ENCODE results near the gene ERC2.

The ERC2 gene

DNA sequence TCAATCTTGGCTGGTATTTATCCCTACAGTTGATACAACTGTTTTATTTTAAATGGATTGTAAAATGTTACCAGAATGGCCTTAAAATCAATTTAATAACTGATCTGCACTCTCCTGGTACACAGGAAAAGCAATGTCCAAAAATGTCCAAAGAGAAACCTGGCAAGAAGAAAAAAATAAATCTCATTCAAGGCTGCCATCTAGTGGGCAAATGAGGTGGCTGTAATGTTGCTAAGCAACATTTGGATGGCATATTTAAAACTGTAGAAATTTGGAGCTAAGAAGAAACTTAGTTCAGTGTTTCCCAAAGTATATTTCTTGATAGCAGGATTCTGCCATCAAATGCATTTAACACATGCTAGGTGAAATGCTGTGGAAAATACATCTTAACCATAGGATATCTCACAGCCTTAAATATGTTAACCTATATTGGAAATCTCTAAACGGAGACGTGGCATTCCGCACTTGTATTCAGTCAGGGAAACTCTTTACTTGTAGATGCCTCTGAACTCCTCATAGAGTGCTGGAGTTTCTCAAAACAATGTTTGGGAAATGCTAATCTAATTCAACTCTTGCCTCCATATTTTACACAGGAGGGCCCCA, 216.8 kb downstream of the ERC2 start:
- DNase-seq (ENCODE audit: low spot score): no peak

- DNase-seq (ENCODE audit: low spot score): no peak
Observed at GRCh38 chr3:56248021-56248420, 220.2 kb downstream of the ERC2 start.

- no peak for DNase-seq (ENCODE audit: low spot score)
Observed at GRCh38 chr3:56238299-56238698, 230.0 kb downstream of the ERC2 start.

DNA sequence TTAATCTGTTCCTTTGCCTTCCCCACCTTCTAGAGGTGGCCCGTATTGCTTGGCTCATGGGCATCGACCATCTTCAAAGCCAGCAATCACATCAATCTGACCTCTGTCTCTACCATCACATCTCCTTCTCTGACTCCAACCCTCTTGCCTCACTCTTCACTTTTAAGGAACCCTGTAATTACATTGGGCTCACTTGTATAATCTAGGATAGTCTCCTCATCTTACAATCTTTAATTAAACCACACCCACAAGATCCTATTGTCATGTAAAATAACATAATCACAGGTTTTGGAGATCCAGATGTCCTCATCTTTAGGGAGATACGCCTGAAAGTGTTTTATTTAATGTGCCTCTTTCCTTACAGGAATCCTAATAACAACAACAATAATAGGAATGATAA, 234.5 kb downstream of the ERC2 start:
- DNase-seq (ENCODE audit: low spot score): no peak

GRCh38 chr3:56229311-56229710, 239.0 kb downstream of the ERC2 start:
- no peak for DNase-seq (ENCODE audit: low spot score)

DNA sequence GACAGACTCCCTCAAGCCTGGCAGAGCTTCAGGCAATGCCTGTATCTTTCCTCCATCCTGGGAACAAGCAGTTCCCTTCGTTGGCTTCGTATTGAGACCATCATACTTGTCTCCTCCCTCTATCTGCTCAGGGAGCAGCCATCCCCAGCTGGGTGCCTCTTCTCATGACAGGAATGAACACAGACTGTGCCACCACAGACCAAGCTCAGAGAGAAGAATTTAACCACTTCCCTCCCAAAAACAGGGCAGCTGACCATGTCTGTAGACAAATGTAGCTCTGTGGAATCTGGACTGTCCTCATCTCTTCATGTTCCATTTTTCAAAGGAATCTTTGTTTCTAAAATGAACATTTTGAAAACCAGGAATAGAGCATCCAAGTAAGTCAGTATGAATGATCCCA, 245.4 kb downstream of the ERC2 start:
- DNase-seq (ENCODE audit: low spot score): no peak

- no peak for DNase-seq (ENCODE audit: low spot score)
Observed at GRCh38 chr3:56219894-56220805, 248.1 kb downstream of the ERC2 start.

- DNase-seq (ENCODE audit: low spot score): no peak
Observed at GRCh38 chr3:56209982-56210751, 258.1 kb downstream of the ERC2 start.

- no peak for DNase-seq (ENCODE audit: low spot score)
Observed at GRCh38 chr3:56207922-56208321, 260.3 kb downstream of the ERC2 start.

GRCh38 chr3:56205406-56205805, 262.9 kb downstream of the ERC2 start:
- DNase-seq (ENCODE audit: low spot score): no peak

DNA sequence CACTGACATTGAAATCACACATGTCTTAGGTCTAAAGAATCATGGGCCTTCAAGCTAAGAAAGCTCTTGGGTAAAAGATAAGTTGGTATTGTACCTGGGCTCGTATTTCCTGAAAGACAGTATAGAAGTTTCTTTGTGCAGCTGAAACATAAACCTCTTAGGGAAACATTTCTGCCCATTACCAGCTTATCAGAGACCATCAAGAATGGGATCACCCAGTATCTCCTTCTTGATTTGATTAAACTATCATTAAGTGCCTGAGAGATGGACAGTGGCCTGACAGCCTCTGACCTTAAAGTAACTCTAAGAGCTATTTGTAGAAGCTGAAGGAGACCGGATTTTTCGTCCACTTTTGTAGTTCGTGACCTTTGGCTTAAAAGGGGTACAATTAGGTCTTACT, 265.3 kb downstream of the ERC2 start:
- DNase-seq (ENCODE audit: low spot score): no peak

DNA sequence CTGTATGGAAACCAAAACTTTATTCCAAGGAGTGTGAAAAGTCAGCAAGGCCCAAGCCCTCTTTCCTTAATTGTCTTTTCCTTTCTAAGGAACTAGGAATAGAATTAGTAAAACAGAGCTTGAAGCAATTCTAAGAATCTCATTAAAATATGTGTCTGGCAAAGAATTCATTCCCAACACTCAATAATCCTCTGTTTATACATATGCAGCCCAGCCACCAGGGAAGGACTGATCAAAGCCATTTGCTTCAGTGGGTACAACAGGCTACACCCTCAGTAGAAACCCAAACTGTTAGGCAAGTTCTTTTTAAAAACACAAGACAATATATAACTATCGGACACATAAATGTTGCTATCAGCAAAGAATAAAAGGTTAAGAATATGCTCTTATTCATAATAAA, 266.9 kb downstream of the ERC2 start:
- DNase-seq (ENCODE audit: low spot score): no peak

DNA sequence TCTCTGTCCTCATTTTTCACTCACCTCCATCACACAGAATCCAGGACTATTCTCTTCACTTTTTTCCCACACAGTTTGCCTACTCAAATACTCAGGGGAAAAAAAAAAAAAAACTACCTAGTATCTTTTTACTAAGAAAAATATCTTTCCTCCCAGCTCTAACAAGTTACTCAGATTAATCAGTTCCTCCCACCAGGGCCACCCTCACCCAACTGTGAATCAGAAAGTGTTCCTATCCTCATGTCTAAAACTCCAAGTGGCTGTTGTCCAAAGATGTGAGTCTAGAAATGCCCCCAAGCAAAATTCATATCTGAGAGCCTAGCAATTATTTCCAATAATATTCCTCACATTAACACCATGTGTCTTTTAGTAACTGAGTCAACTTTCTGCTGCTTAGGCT, 268.0 kb downstream of the ERC2 start:
- DNase-seq (ENCODE audit: low spot score): no peak

DNA sequence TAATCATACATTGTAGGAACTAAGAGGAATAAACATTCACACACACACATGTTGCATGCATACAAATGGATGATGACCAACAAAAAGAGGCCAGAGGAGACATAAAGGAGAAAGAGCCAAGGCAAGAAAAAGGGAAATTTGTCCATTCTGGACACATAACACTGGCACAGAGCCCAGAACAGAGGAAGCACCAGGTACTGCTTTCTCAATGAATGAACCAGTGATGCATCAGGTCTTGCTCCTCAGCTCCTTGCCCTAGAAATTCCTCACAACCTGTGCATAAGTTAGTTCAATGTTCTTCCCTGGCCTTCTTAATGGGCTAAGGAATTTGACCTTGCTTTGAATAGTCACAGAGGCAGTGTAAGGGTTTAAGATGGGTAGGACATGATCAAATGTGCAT, 270.3 kb downstream of the ERC2 start:
- DNase-seq (ENCODE audit: low spot score): no peak

DNA sequence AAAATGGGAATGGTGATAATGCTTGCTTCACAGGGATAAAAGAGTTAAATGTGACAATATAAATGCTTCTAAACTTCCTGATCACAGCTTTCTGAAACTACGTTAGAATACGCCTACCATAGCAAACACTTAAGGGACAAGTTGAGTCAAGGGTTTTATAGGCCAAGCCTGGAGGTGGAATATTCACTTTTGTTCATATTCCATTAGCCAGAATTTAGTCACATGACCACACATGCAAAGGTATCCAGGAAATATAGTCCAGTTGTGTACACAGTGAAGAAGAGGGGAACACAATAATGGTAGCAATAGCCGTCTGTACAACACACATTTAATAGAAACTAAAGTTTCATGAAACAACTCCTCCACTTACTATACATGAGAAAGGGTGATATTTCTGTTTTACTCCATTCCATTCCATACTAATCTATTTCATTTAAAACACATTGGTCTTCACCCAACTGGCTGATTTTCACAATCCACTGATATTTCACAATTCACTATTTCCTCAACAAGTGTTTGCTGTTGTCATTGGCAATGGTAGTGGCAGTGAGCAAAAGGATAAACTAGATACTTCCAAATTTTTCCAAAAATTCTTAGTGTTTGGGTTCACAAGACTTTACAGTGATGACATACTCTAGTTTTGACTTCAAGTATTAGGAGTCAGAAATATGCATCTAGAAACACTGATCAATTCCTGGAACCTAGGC, 270.9 kb downstream of the ERC2 start:
- no peak for DNase-seq (ENCODE audit: low spot score)

DNA sequence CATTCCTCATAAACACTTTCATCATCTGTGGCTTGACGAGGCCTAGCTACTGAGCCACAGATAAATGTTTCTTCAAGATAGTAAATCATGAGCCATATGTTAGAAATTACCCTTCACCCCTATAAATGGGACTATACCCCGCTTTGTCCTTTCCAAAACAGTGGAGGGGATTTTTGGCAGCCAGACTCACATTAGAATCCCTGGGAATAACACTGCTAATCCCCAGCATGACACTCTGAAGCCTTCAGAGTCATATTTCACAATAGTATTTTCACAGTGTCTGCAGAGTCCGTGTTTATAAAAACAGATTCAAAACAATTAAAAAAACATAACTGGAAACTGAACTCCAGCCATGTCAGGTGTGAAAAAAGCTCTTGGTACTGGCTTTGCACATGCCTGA, 271.6 kb downstream of the ERC2 start:
- no peak for DNase-seq (ENCODE audit: low spot score)

DNA sequence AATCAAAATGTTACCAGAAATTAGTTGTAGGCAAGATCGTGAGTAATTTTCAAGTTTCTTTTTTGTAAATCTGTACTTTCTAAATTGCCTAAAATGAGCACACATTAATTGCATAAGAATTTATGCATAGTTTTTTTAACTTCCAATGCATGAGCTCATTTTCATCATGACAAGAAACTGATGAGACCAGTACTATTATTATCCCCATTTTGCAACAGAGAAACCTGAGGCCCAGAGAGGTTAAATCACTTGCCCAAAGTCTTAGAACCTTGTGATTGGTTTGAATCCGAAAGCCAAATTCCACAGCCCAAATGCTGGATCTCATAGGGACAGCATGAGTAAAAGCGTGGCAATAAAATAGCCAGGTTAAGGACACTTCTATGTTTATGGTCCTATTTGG, 274.7 kb downstream of the ERC2 start:
- DNase-seq (ENCODE audit: low spot score): no peak

GRCh38 chr3:56192001-56192400, 276.3 kb downstream of the ERC2 start:
- no peak for DNase-seq (ENCODE audit: low spot score)

GRCh38 chr3:56190771-56191305, 277.4 kb downstream of the ERC2 start:
- no peak for DNase-seq (ENCODE audit: low spot score)

- DNase-seq (ENCODE audit: low spot score): no peak
Observed at GRCh38 chr3:56190130-56190529, 278.1 kb downstream of the ERC2 start.

GRCh38 chr3:56189536-56189935, 278.7 kb downstream of the ERC2 start:
- no peak for DNase-seq (ENCODE audit: low spot score)

GRCh38 chr3:56188201-56188600, 280.1 kb downstream of the ERC2 start:
- DNase-seq (ENCODE audit: low spot score): no peak

Measured in ecto neural progenitor cell (in vitro differentiated cells).